CD4-positive, CD25-positive, alpha-beta regulatory T cell (primary cell): ENCODE data around the gene CD84. TPM values are rescaled to one million over a fixed set of nuclear protein-coding genes. Genes with fewer than 3 reads are reported as not detected.
"Not testable (repeated sequence)": the region's sequence is repeated elsewhere in the genome, so short reads cannot be mapped to it uniquely, and the experiment has no call there.

Experiments
- ATAC-seq, 2 donors: fragments of 150-1000 bp; cut with Tn5 transposase; one replicate each; pipeline ENCODE4 v1.10.0; 2021; ENCODE audit warnings: low read depth in 2 of 2, moderate number of reproducible peaks in 2 of 2, moderate library complexity in 1 of 2
- DNase-seq, 3 donors: peaks; one replicate each; pipeline versions ENCODE4 v3.0.0 to v3.0.0-alpha.2; 2012 to 2022; ENCODE audit warnings: mixed read lengths in 1 of 3
- H3K27ac ChIP-seq: one replicate; pipeline ENCODE4 v1.7.0; 2013; ENCODE audit warnings: mild to moderate bottlenecking, low read length; ENCODE audit not compliant: insufficient read depth, poor library complexity, severe bottlenecking
- H3K27me3 ChIP-seq: one replicate; pipeline ENCODE4 v1.7.0; 2013; ENCODE audit warnings: low read length; ENCODE audit not compliant: control insufficient read depth, insufficient read depth
- H3K36me3 ChIP-seq: one replicate; pipeline ENCODE4 v1.7.0; 2013; ENCODE audit warnings: mild to moderate bottlenecking, low read length, moderate library complexity; ENCODE audit not compliant: control insufficient read depth, insufficient read depth
- H3K4me1 ChIP-seq: 2 replicates; pipeline ENCODE4 v1.7.0; 2013; ENCODE audit warnings: mild to moderate bottlenecking, low read length; ENCODE audit not compliant: insufficient read depth, control insufficient read depth, poor library complexity, severe bottlenecking
- H3K4me3 ChIP-seq: one replicate; pipeline ENCODE4 v1.7.0; 2013; ENCODE audit warnings: low read depth, mild to moderate bottlenecking, low read length, moderate library complexity
- H3K9me3 ChIP-seq, 2 experiments: 1 replicate in 1 of 2; 2 replicates in 1 of 2; pipeline ENCODE4 v1.7.0; 2013; ENCODE audit warnings: low read length in 2 of 2, mild to moderate bottlenecking in 1 of 2, moderate library complexity in 1 of 2; ENCODE audit not compliant: control insufficient read depth in 2 of 2
- H3K27ac Mint-ChIP-seq, 3 donors: one replicate each; pipeline ENCODE4 v1.8.0; 2020 to 2022; ENCODE audit warnings: mild to moderate bottlenecking in 3 of 3, mixed read lengths in 3 of 3, moderate library complexity in 2 of 3
- H3K27me3 Mint-ChIP-seq: one replicate; pipeline ENCODE4 v1.8.0; 2022; ENCODE audit warnings: mild to moderate bottlenecking, mixed read lengths
- H3K36me3 Mint-ChIP-seq: one replicate; pipeline ENCODE4 v1.8.0; 2020; ENCODE audit warnings: mixed read lengths
- H3K4me1 Mint-ChIP-seq, 4 donors: one replicate each; pipeline ENCODE4 v1.8.0; 2020 to 2022; ENCODE audit warnings: mixed read lengths in 4 of 4, mild to moderate bottlenecking in 1 of 4
- H3K4me3 Mint-ChIP-seq, 4 donors: one replicate each; pipeline ENCODE4 v1.8.0; 2020 to 2022; ENCODE audit warnings: mild to moderate bottlenecking in 4 of 4, mixed read lengths in 4 of 4, moderate library complexity in 3 of 4
- H3K9me3 Mint-ChIP-seq, 7 donors: one replicate each; pipeline ENCODE4 v1.8.0; 2020 to 2022; ENCODE audit warnings: mixed read lengths in 7 of 7, mild to moderate bottlenecking in 3 of 7, moderate library complexity in 2 of 7
- polyA plus RNA-seq, 4 donors: library from polyadenylated mRNA; unstranded; fragments of 300-500 nt; fragmentation: Illumina TruSeq; gene quantifications; one replicate each; pipeline ENCODE4 v1.2.3, GENCODE V29; 2021
- total RNA-seq: library from RNA; stranded (reverse); gene quantifications from one replicate; pipeline ENCODE4 v1.2.3, GENCODE V29; 2022

The CD84 gene
- total and polyA plus RNA-seq, 5 donors from 2014 or later: 20.7 to 135 (median 32.8) TPM

GRCh38 chr1:160597705-160598104, 18.4 kb upstream of the CD84 start:
- H3K36me3 ChIP-seq: no peaks in the 10 kb centered on the region
- no peak for ATAC-seq
- no peak overlapping the region for H3K27ac ChIP-seq
- Mint-ChIP-seq H3K4me1 (peaks cover 0 to 6% (median 5%) of the 10 kb centered on the region in 4 donors), H3K27ac (peak overlapping the region in 2 of 3 donors; percentile 25 to 32), H3K27me3 (peaks cover 12% of the 10 kb centered on the region), H3K4me3 (no peak overlapping the region), H3K36me3 (peaks cover 25% of the 10 kb centered on the region), H3K9me3 (peaks cover 0 to 33% (median 4%) of the 10 kb centered on the region in 7 donors)
- DNase-seq: no peak
- H3K4me1 ChIP-seq: no peaks in the 10 kb centered on the region
- H3K4me3 ChIP-seq: no peak overlapping the region
- peaks cover 3 to 4% of the 10 kb centered on the region in 2 experiments for H3K9me3 ChIP-seq
- no peaks in the 10 kb centered on the region for H3K27me3 ChIP-seq

- Mint-ChIP-seq H3K36me3 (peaks cover 21% of the 10 kb centered on the region), H3K9me3 (peaks cover 0 to 29% (median 6%) of the 10 kb centered on the region in 7 donors), H3K27me3 (peaks cover 12% of the 10 kb centered on the region), H3K4me3 (no peak overlapping the region), H3K27ac (no peak overlapping the region), H3K4me1 (peaks cover 0 to 10% (median 6%) of the 10 kb centered on the region in 4 donors)
- H3K4me1 ChIP-seq: no peaks in the 10 kb centered on the region
- peaks cover 3 to 4% of the 10 kb centered on the region in 2 experiments for H3K9me3 ChIP-seq
- no peaks in the 10 kb centered on the region for H3K36me3 ChIP-seq
- DNase-seq (no peak), ATAC-seq (no peak)
- H3K27ac ChIP-seq: no peak overlapping the region
- no peaks in the 10 kb centered on the region for H3K27me3 ChIP-seq
- H3K4me3 ChIP-seq: no peak overlapping the region
Measured at GRCh38 chr1:160597051-160597450, 17.8 kb upstream of the CD84 start.

- Histone ChIP-seq H3K4me1 (no peaks in the 10 kb centered on the region), H3K4me3 (no peak overlapping the region), H3K36me3 (no peaks in the 10 kb centered on the region), H3K9me3 (no peaks in the 10 kb centered on the region), H3K27ac (no peak overlapping the region), H3K27me3 (no peaks in the 10 kb centered on the region)
- Mint-ChIP-seq H3K27me3 (peaks cover 4% of the 10 kb centered on the region), H3K4me3 (no peak overlapping the region), H3K27ac (no peak overlapping the region), H3K4me1 (peaks cover 8 to 10% (median 9%) of the 10 kb centered on the region in 4 donors), H3K36me3 (peaks cover 10% of the 10 kb centered on the region), H3K9me3 (peaks cover 0 to 13% (median 3%) of the 10 kb centered on the region in 7 donors)
- no peak for ATAC-seq
- DNase-seq: no peak
Measured at GRCh38 chr1:160590488-160590887, 11.2 kb upstream of the CD84 start.

DNA sequence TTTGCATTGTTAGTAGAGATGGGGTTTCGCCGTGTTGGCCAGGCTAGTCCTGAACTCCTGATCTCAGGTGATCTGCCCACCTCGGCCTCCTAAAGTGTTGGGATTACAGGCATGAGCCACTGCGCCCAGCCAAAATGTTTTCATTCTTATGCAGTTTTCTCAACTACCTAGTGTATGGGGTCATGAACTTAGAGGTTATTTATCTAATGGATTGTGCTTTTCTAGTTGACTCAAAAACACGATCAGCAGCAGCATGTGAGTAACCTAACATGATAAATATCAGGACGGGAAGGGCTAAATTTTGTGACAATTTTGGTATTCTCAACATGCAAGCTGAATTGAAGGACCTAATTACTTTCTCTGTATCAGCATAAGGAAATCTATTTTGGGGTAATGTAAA, 9.2 kb upstream of the CD84 start:
- Mint-ChIP-seq H3K27ac (peak overlapping the region in 1 of 3 donors; percentile 29), H3K36me3 (peaks cover 3% of the 10 kb centered on the region), H3K27me3 (no peaks in the 10 kb centered on the region), H3K4me3 (no peak overlapping the region), H3K9me3 (peaks cover 0 to 13% (median 3%) of the 10 kb centered on the region in 7 donors), H3K4me1 (peaks cover 11 to 21% (median 16%) of the 10 kb centered on the region in 4 donors)
- ATAC-seq (no peak), DNase-seq (no peak)
- Histone ChIP-seq H3K36me3 (no peaks in the 10 kb centered on the region), H3K4me1 (no peaks in the 10 kb centered on the region), H3K27ac (no peak overlapping the region), H3K4me3 (no peak overlapping the region), H3K27me3 (no peaks in the 10 kb centered on the region), H3K9me3 (no peaks in the 10 kb centered on the region)

DNA sequence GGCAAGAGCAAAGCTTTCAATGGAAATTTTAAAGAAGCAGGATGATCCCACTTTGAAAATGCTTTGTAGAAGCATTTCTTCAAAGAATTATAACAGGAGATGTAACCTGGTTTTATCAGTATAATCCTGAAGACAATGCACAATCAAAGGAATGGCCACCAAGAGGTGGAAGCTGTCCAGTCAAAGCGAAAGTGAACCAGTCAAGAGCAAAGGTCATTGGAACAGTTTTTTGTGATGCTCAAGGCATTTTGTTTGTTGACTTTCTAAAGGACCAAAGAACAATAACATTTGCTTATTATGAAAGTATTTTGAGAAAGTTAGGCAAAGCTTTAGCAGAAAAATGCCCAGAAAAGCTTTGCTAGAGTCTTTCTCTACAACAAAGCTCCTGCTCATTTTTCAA, 5.5 kb upstream of the CD84 start:
- Mint-ChIP-seq H3K36me3 (no peaks in the 10 kb centered on the region), H3K4me3 (peak overlapping the region in 1 of 4 donors; percentile 13), H3K27ac (no peak overlapping the region), H3K27me3 (no peaks in the 10 kb centered on the region), H3K4me1 (peaks cover 21 to 37% (median 25%) of the 10 kb centered on the region in 4 donors), H3K9me3 (peaks cover 0 to 10% (median 0%) of the 10 kb centered on the region in 7 donors)
- Histone ChIP-seq H3K27me3 (no peaks in the 10 kb centered on the region), H3K9me3 (no peaks in the 10 kb centered on the region), H3K4me3 (peak overlapping the region; percentile 0), H3K36me3 (no peaks in the 10 kb centered on the region), H3K4me1 (peaks cover 7% of the 10 kb centered on the region), H3K27ac (no peak overlapping the region)
- DNase-seq: no peak
- ATAC-seq: no peak

- DNase-seq, H3K27me3 Mint-ChIP-seq, H3K4me3 ChIP-seq, H3K36me3 Mint-ChIP-seq, H3K36me3 ChIP-seq, H3K27ac ChIP-seq, H3K9me3 Mint-ChIP-seq, ATAC-seq, H3K27me3 ChIP-seq, H3K9me3 ChIP-seq: not testable (repeated sequence)
- H3K4me1 Mint-ChIP-seq: peaks cover 23 to 45% (median 36%) of the 10 kb centered on the region in 4 donors
- H3K4me1 ChIP-seq: peaks cover 14% of the 10 kb centered on the region
- H3K27ac Mint-ChIP-seq: peak overlapping the region in 2 of 3 donors; percentile 18 to 42
- H3K4me3 Mint-ChIP-seq: peak overlapping the region in 1 of 4 donors; percentile 33
Measured at GRCh38 chr1:160582976-160583375, 3.7 kb upstream of the CD84 start.

DNA sequence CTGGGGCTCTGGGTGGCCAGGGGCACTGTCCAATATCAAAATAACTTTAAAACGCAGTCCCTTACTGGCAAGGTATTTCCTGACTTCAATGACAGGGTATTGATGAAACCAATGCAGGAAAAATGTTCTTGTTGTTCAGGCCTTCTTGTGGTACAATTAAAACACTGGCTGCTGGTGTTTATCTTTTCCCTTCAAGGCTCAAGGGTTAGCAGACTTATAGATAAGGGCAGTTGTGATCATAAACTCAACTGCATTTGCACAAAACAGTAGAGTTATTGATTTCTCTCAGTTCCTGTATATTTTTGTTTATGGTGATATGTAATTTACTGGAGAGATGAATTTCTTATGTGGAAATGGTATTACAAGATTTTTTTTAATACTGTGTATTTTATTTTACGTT, 2.7 kb upstream of the CD84 start:
- Histone ChIP-seq H3K4me3 (no peak overlapping the region), H3K4me1 (peaks cover 15% of the 10 kb centered on the region), H3K9me3 (no peaks in the 10 kb centered on the region), H3K27ac (no peak overlapping the region), H3K27me3 (no peaks in the 10 kb centered on the region), H3K36me3 (no peaks in the 10 kb centered on the region)
- peaks cover 4% of the 10 kb centered on the region for H3K36me3 Mint-ChIP-seq
- peaks cover 29 to 54% (median 42%) of the 10 kb centered on the region in 4 donors for H3K4me1 Mint-ChIP-seq
- DNase-seq (no peak), ATAC-seq (no peak)
- no peaks in the 10 kb centered on the region for H3K27me3 Mint-ChIP-seq
- peak overlapping the region in 2 of 3 donors; percentile 10 to 92 for H3K27ac Mint-ChIP-seq
- peak overlapping the region in 1 of 4 donors; percentile 6 for H3K4me3 Mint-ChIP-seq
- peaks cover 0 to 10% (median 0%) of the 10 kb centered on the region in 7 donors for H3K9me3 Mint-ChIP-seq

GRCh38 chr1:160580221-160580812, 1.0 kb upstream of the CD84 start:
- no peaks in the 10 kb centered on the region for H3K9me3 ChIP-seq
- peak overlapping the region; percentile 64 for H3K4me3 ChIP-seq
- no peak for DNase-seq
- no peaks in the 10 kb centered on the region for H3K27me3 ChIP-seq
- Mint-ChIP-seq H3K9me3 (peaks cover 0 to 10% (median 0%) of the 10 kb centered on the region in 7 donors), H3K27ac (peak overlapping the region; percentile 74 to 92 (median 91)), H3K27me3 (no peaks in the 10 kb centered on the region), H3K4me3 (peak overlapping the region; percentile 5 to 74 (median 26)), H3K4me1 (peaks cover 32 to 68% (median 54%) of the 10 kb centered on the region in 4 donors), H3K36me3 (peaks cover 4% of the 10 kb centered on the region)
- no peak for ATAC-seq
- H3K4me1 ChIP-seq: peaks cover 31% of the 10 kb centered on the region
- H3K27ac ChIP-seq: peak overlapping the region; percentile 75
- no peaks in the 10 kb centered on the region for H3K36me3 ChIP-seq
